GM12892 (cell line): ENCODE results near the gene KMT5B.
"Not testable (repeated sequence)": the region's sequence is repeated elsewhere in the genome, so short reads cannot be mapped to it uniquely, and the experiment has no call there.

Experiments
- POLR2A ChIP-seq: IDR thresholded peaks from 2 replicates; pipeline ENCODE4 v1.6.1; 2011; ENCODE audit warnings: low read depth, low read length, control low read depth
- POLR2AphosphoS5 ChIP-seq: IDR thresholded peaks from 2 replicates; pipeline ENCODE4 v1.6.1; 2011; ENCODE audit warnings: low read depth, low read length, control low read depth
- TAF1 ChIP-seq: IDR thresholded peaks from 2 replicates; pipeline ENCODE4 v1.6.1; 2011; ENCODE audit warnings: low read depth, mild to moderate bottlenecking, control low read depth, low read length, borderline replicate concordance

GRCh38 chr11:68243847-68244246 is 30.8 kb upstream of the KMT5B start:
- TF ChIP-seq POLR2AphosphoS5, TAF1, POLR2A: not testable (repeated sequence)
